Measurements from ENCODE around the gene RRP1B. TPM values are rescaled to one million over a fixed set of nuclear protein-coding genes. Genes with fewer than 3 reads are reported as not detected.
"Not testable (repeated sequence)": the region's sequence is repeated elsewhere in the genome, so short reads cannot be mapped to it uniquely, and the experiment has no call there.

The RRP1B gene
- total and polyA plus RNA-seq, 4 experiments from 2014 or later: 19.8 to 40.5 (median 39.0) TPM

DNA sequence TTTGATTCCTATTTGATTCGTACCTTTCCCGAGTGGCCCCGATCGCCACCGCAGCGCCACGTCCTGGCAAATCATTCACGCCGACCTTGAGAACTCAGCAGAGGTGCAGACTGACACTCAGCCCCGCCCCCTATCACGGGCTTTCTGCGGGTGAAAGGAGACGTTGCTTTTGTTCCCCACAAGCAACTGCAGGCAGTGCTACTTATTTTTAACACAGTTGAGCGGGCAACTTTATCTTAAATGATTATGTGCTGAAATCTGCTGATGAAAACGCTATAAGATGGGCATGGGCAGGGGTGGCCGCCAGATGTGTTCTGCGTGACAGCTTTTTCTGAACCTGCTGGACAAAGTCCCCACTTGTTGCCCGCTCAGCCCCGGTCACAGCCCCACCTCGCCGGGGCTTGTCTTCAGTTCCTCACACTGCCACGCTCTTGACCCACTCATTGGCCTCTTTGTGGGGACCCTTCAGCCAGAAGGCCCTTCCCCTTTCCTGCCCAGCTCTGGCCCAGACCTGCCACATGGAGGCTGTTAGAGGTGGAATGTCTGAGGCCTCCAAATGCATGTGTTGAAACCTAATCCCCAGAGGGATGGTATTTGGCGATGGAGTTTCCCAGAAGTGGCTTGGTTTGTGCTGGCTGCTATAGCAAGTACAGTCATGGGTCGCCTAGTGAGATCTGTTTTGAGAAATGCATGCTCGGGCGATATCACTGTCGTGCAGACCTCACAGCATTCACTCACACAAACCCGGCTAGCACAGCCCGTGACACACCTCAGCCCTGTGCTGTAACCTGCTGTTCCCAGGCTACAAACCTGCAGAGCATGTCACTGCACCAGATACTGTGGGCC lies 43.9 kb downstream of the RRP1B start:
- Histone ChIP-seq H3K9me3 (ENCODE audit: control insufficient read depth in 1 of 2, low read length in 2 of 2) (no peaks in the 10 kb centered on the region), H3K36me3 (ENCODE audit: insufficient read depth, low read length) (no peaks in the 10 kb centered on the region), H3K4me3 (ENCODE audit: low read length in 2 of 2) (no peak overlapping the region), H3K27ac (ENCODE audit: low read depth, low read length) (no peak overlapping the region), H3K4me1 (ENCODE audit: insufficient read depth, low read length) (no peaks in the 10 kb centered on the region), H3K27me3 (ENCODE audit: insufficient read depth, low read length) (no peaks in the 10 kb centered on the region)
- ChIA-PET POLR2A (ENCODE audit: partially characterized antibody) (no interaction called here), CTCF (ENCODE audit: partially characterized antibody) (no interaction called here)
- Mint-ChIP-seq H3K27ac (peak overlapping the region in 3 of 7 donors; percentile 24 to 48 (median 41)), H3K4me1 (peaks cover 2 to 11% (median 6%) of the 10 kb centered on the region in 4 donors), H3K27me3 (peaks cover 0 to 1% of the 10 kb centered on the region in 2 donors), H3K36me3 (peaks cover 2 to 3% of the 10 kb centered on the region in 2 donors), H3K4me3 (peak overlapping the region in 5 of 8 donors; percentile 24 to 64 (median 55)), H3K9me3 (no peaks in the 10 kb centered on the region)
- no peak for DNase-seq
- intact Hi-C loops (cut with micrococcal nuclease): no loop called here

DNA sequence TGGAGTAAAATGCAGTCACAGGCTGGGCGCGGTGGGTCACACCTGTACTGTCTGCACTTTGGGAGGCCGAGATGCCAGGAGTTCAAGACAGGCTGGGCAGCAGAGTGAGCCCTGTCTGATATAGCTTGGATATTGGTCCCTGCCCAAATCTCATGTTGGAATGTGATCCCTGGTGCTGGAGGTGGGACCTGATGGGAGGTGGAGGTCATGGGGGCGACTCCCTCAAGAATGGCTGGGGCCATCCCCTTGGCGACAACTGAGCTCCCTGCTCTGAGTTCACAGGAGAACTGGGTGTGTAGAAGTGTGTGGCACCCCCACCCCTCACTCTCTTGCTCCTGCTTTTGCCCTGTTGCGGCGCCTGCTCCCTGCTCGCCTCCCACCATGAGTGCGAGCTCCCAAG lies 48.1 kb downstream of the RRP1B start:
- CTCF ChIA-PET (ENCODE audit: partially characterized antibody): no interaction called here
- peaks cover 0 to 2% of the 10 kb centered on the region in 2 donors for H3K27me3 Mint-ChIP-seq
- POLR2A ChIA-PET (ENCODE audit: partially characterized antibody): interaction anchor here (0.7 kb wide), 1 partner anchor 9 kb away, joined by 3 read pairs; no protein-coding TSS in a partner anchor

DNA sequence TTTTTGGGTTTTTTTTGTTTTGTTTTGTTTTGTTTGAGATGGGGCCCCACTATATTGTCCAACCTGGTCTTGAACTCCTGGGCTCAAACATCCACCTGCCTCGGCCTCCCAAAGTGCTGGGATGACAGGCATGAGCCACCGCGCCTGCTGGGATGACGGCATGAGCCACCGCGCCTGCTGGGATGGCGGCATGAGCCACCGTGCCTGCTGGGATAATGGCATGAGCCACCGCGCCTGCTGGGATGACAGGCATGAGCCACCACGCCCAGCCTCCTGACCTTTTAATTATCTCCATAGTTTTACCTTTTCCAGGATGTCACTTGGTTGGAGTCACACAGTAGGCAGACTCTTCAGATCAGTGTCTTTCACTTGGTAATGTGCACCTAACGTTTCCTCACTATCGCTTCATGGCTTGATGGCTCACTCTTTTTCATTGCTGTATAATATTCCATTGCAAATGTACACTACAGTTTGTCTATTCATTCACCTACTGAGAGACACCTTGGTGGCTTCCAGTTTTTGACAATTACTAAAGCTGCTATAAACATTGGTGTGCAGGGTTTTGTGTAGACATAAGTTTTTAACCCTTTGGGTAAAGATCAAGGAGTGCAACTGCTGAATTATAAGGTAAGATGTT lies 49.5 kb downstream of the RRP1B start:
- ChIA-PET POLR2A (ENCODE audit: partially characterized antibody) (no interaction called here), CTCF (ENCODE audit: partially characterized antibody) (no interaction called here)
- Histone ChIP-seq H3K4me1 (ENCODE audit: insufficient read depth, low read length) (no peaks in the 10 kb centered on the region), H3K9me3 (ENCODE audit: control insufficient read depth in 1 of 2, low read length in 2 of 2) (no peaks in the 10 kb centered on the region), H3K27me3 (ENCODE audit: insufficient read depth, low read length) (no peaks in the 10 kb centered on the region), H3K27ac (ENCODE audit: low read depth, low read length) (no peak overlapping the region), H3K4me3 (ENCODE audit: low read length in 2 of 2) (no peak overlapping the region), H3K36me3 (ENCODE audit: insufficient read depth, low read length) (no peaks in the 10 kb centered on the region)
- Mint-ChIP-seq H3K27me3 (peaks cover 0 to 1% of the 10 kb centered on the region in 2 donors), H3K4me3 (no peak overlapping the region), H3K4me1 (no peaks in the 10 kb centered on the region), H3K36me3 (no peaks in the 10 kb centered on the region), H3K9me3 (peaks cover 0 to 3% (median 0%) of the 10 kb centered on the region in 8 donors), H3K27ac (no peak overlapping the region)
- intact Hi-C loops (cut with micrococcal nuclease): no loop called here
- DNase-seq: no peak

More for the DNA sequence above, 48.1 kb downstream of the RRP1B start:
- Histone ChIP-seq H3K4me1 (ENCODE audit: insufficient read depth, low read length) (no peaks in the 10 kb centered on the region), H3K36me3 (ENCODE audit: insufficient read depth, low read length) (no peaks in the 10 kb centered on the region), H3K27me3 (ENCODE audit: insufficient read depth, low read length) (no peaks in the 10 kb centered on the region), H3K4me3 (ENCODE audit: low read length in 2 of 2) (no peak overlapping the region), H3K9me3 (ENCODE audit: control insufficient read depth in 1 of 2, low read length in 2 of 2) (no peaks in the 10 kb centered on the region), H3K27ac (ENCODE audit: low read depth, low read length) (no peak overlapping the region)
- H3K27ac Mint-ChIP-seq: no peak overlapping the region
- peaks cover 0 to 3% (median 0%) of the 10 kb centered on the region in 8 donors for H3K9me3 Mint-ChIP-seq
- intact Hi-C loops (cut with micrococcal nuclease): no loop called here
- no peak for DNase-seq
- no peaks in the 10 kb centered on the region for H3K36me3 Mint-ChIP-seq
- H3K4me1 Mint-ChIP-seq: peaks cover 0 to 7% (median 5%) of the 10 kb centered on the region in 4 donors
- no peak overlapping the region for H3K4me3 Mint-ChIP-seq

DNA sequence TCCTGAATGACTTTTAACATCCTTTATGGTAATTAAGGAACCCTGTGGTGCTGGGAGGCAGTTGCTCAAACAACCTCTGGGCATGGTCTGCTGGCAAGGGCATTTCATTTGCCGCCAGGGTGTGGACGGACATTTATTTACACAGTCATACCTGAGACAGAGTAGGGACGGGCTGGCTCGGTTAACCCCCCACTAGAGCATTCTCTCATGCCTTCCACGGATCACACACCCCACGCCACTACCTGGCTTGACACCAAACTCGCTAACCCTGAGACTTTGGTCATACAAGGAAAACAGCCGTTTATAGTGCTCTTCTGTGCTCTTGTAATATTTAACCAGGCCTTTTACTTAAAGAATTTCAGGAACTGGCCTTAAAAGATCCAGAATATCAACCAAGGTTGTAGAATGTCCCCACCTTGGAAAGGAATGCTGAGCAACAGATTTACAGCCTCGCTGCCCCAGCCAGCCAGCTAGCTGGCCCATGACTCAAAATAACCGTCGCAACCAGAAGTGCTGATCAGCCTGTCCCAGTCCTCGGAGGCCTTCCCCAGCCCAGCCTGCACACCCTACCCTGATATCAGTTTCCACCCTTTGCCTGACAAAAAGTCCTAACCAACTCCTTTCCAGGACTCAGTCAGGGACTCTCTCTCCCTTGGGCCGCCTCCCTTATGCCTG lies 53.0 kb downstream of the RRP1B start:
- Histone ChIP-seq H3K4me1 (ENCODE audit: insufficient read depth, low read length) (no peaks in the 10 kb centered on the region), H3K4me3 (ENCODE audit: low read length in 2 of 2) (no peak overlapping the region), H3K27ac (ENCODE audit: low read depth, low read length) (no peak overlapping the region), H3K36me3 (ENCODE audit: insufficient read depth, low read length) (no peaks in the 10 kb centered on the region), H3K9me3 (ENCODE audit: control insufficient read depth in 1 of 2, low read length in 2 of 2) (no peaks in the 10 kb centered on the region), H3K27me3 (ENCODE audit: insufficient read depth, low read length) (no peaks in the 10 kb centered on the region)
- H3K4me3 Mint-ChIP-seq: peak overlapping the region in 1 of 8 donors; percentile 24
- peak overlapping the region in 1 of 7 donors; percentile 22 for H3K27ac Mint-ChIP-seq
- ChIA-PET POLR2A (ENCODE audit: partially characterized antibody) (no interaction called here), CTCF (ENCODE audit: partially characterized antibody) (no interaction called here)
- no peak for DNase-seq
- peaks cover 0 to 3% (median 0%) of the 10 kb centered on the region in 8 donors for H3K9me3 Mint-ChIP-seq
- intact Hi-C loops (cut with micrococcal nuclease): no loop called here
- peaks cover 0 to 3% (median 0%) of the 10 kb centered on the region in 4 donors for H3K4me1 Mint-ChIP-seq
- H3K36me3 Mint-ChIP-seq: no peaks in the 10 kb centered on the region
- H3K27me3 Mint-ChIP-seq: peaks cover 0 to 1% of the 10 kb centered on the region in 2 donors

DNA sequence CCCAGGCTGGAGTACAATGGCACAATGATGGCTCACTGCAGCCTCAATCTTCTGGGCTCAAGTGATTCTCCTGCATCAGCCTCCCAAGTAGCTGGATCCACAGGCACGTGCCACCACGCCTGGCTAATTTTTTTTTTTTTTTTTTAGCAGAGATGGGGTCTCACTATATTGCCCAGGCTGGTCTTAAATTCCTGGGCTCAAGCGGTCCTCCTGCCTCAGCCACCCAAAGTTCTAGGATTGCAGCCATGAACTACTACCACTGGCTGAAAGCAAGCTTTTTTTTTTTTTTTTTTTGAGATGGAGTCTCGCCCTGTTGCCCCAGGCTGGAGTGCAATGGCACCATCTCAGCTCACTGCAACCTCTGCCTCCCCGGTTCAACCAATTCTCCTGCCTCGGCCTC lies 53.8 kb downstream of the RRP1B start:
- H3K27ac Mint-ChIP-seq; intact Hi-C loops (cut with micrococcal nuclease); H3K4me3 Mint-ChIP-seq; H3K27ac ChIP-seq (ENCODE audit: low read depth, low read length); H3K9me3 ChIP-seq (ENCODE audit: control insufficient read depth in 1 of 2, low read length in 2 of 2); H3K4me1 ChIP-seq (ENCODE audit: insufficient read depth, low read length); H3K36me3 ChIP-seq (ENCODE audit: insufficient read depth, low read length); CTCF ChIA-PET (ENCODE audit: partially characterized antibody); H3K4me1 Mint-ChIP-seq; DNase-seq; H3K27me3 Mint-ChIP-seq; H3K4me3 ChIP-seq (ENCODE audit: low read length in 2 of 2); H3K9me3 Mint-ChIP-seq; POLR2A ChIA-PET (ENCODE audit: partially characterized antibody); H3K27me3 ChIP-seq (ENCODE audit: insufficient read depth, low read length); H3K36me3 Mint-ChIP-seq: not testable (repeated sequence)

DNA sequence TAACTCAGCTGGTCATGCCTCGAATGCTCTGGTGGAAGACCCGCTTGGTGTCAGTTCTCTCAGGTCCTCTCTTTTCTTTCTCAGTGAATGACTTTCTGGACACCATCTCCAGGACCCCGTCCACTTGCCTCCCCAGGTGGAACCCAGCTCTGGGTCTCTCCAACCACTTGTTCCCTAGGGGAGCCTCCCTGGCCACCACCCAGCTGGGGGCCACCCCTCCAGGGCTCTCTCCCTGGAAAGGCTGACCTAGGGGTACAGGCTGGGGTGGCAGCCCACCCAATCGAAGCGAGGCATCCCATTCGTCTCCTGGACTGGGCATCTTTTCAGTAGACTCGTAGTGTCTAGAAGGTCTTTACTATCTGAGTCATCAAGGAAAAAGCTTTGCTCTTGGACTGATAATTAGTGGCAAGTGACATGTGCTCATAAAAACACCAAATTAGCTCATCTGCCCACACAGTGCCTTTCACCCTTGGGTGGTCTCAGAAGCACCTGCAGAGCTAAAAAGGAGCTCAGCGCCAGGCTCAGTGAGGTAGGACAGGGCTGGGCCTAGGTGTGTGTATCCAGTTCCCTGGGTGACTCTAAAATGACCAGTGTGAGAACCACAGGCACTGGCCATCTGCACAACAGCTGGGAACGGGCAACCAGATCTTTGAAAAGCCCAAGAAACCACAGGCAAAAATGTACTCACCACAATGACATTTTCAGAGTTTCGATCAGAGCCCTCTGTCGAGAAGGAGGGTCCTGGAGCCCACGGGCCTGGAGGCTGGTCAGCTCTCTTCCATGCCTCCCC lies 57.2 kb downstream of the RRP1B start:
- no peak for DNase-seq
- peak overlapping the region in 4 of 8 donors; percentile 20 to 67 (median 32) for H3K4me3 Mint-ChIP-seq
- Histone ChIP-seq H3K36me3 (ENCODE audit: insufficient read depth, low read length) (no peaks in the 10 kb centered on the region), H3K27me3 (ENCODE audit: insufficient read depth, low read length) (no peaks in the 10 kb centered on the region), H3K4me1 (ENCODE audit: insufficient read depth, low read length) (peaks cover 19% of the 10 kb centered on the region), H3K9me3 (ENCODE audit: control insufficient read depth in 1 of 2, low read length in 2 of 2) (no peaks in the 10 kb centered on the region), H3K4me3 (ENCODE audit: low read length in 2 of 2) (no peak overlapping the region), H3K27ac (ENCODE audit: low read depth, low read length) (no peak overlapping the region)
- peaks cover 0 to 2% of the 10 kb centered on the region in 2 donors for H3K36me3 Mint-ChIP-seq
- ChIA-PET POLR2A (ENCODE audit: partially characterized antibody) (interaction anchor here (1.0 kb wide), 1 partner anchor 9 kb away, joined by 3 read pairs; no protein-coding TSS in a partner anchor), CTCF (ENCODE audit: partially characterized antibody) (no interaction called here)
- H3K27ac Mint-ChIP-seq: peak overlapping the region in 3 of 7 donors; percentile 8 to 91 (median 52)
- no peaks in the 10 kb centered on the region for H3K9me3 Mint-ChIP-seq
- intact Hi-C loops (cut with micrococcal nuclease): loop anchor here (5.0 kb wide), 1 partner anchor 61 kb away; the partner anchor contains the start of gene CSTB
- no peaks in the 10 kb centered on the region for H3K27me3 Mint-ChIP-seq
- peaks cover 7 to 28% (median 16%) of the 10 kb centered on the region in 4 donors for H3K4me1 Mint-ChIP-seq
